GM21786 (cell line): Measurements from ENCODE around the gene GATAD2A.

Source experiments
- ATAC-seq: cut with Tn5 transposase; IDR thresholded peaks from one replicate; pipeline ENCODE4 v1.9.1; 2021; ENCODE audit not compliant: unreplicated experiment

GATAD2A gene

GRCh38 chr19:19506592-19506991, 101.1 kb downstream of the GATAD2A start:
- no peak for ATAC-seq

GRCh38 chr19:19507354-19507753, 101.9 kb downstream of the GATAD2A start:
- no peak for ATAC-seq

- ATAC-seq, result no peak
Observed at GRCh38 chr19:19508217-19508616, 102.7 kb downstream of the GATAD2A start.

- no peak for ATAC-seq
Observed at GRCh38 chr19:19510432-19510831, 105.0 kb downstream of the GATAD2A start.

- no peak for ATAC-seq
Observed at GRCh38 chr19:19513682-19514081, 108.2 kb downstream of the GATAD2A start.

- ATAC-seq, result no peak
Observed at GRCh38 chr19:19514215-19514657, 108.8 kb downstream of the GATAD2A start.

- no peak for ATAC-seq
Observed at GRCh38 chr19:19514881-19515641, 109.6 kb downstream of the GATAD2A start, which contains the start of gene TSSK6. TSS of gene TSSK6 (minus strand) at chr19:19515548. CDS start at chr19:19515427, 121 bp downstream.

- ATAC-seq, result peak; percentile 85
Observed at GRCh38 chr19:19515642-19516519, 110.4 kb downstream of the GATAD2A start, which contains the start of gene NDUFA13. TSS of gene NDUFA13 (plus strand) at chr19:19516225. CDS start at chr19:19516239, 14 bp downstream.

GRCh38 chr19:19517235-19517619, 111.8 kb downstream of the GATAD2A start:
- no peak for ATAC-seq

GRCh38 chr19:19520989-19521388, 115.5 kb downstream of the GATAD2A start:
- ATAC-seq, result no peak

GRCh38 chr19:19523177-19523576, 117.7 kb downstream of the GATAD2A start:
- no peak for ATAC-seq

- no peak for ATAC-seq
Observed at GRCh38 chr19:19524053-19524452, 118.6 kb downstream of the GATAD2A start.

GRCh38 chr19:19525611-19526380, 120.3 kb downstream of the GATAD2A start:
- no peak for ATAC-seq

- no peak for ATAC-seq
Observed at GRCh38 chr19:19526581-19527370, 121.3 kb downstream of the GATAD2A start.

GRCh38 chr19:19527371-19527656, 121.8 kb downstream of the GATAD2A start:
- no peak for ATAC-seq

- no peak for ATAC-seq
Observed at GRCh38 chr19:19527674-19528625, 122.5 kb downstream of the GATAD2A start.

- ATAC-seq, result no peak
Observed at GRCh38 chr19:19528721-19529490, 123.4 kb downstream of the GATAD2A start, which contains the start of gene YJEFN3. TSS of gene YJEFN3 (plus strand) at chr19:19528911. CDS start at chr19:19528933, 22 bp downstream.

GRCh38 chr19:19529783-19530422, 124.4 kb downstream of the GATAD2A start:
- ATAC-seq, result no peak
